Bronchial epithelial cell (primary cell): ENCODE data around the gene STRN3. TPM values are rescaled to one million over a fixed set of nuclear protein-coding genes. Genes with fewer than 3 reads are reported as not detected.
A peak's percentile ranks its signal among the peaks of the same experiment; 100 is the strongest.

Experiments used
- DNase-seq: peaks from one replicate; pipeline ENCODE4 v3.0.0-alpha.2; 2010; ENCODE audit warnings: low read depth
- FAIRE-seq: peaks from 2 replicates; lab custom pipeline; 2011; peaks lifted over from hg19 to GRCh38; lab: Jason Lieb, UNC
- H3K27me3 ChIP-seq: 2 replicates; pipeline ENCODE4 v1.5.1; 2011; ENCODE audit warnings: low read length; ENCODE audit not compliant: control insufficient read depth, insufficient read depth
- H3K36me3 ChIP-seq: 2 replicates; pipeline ENCODE4 v1.5.1; 2011; ENCODE audit warnings: low read length; ENCODE audit not compliant: control insufficient read depth, insufficient read depth
- H3K4me3 ChIP-seq: 2 replicates; pipeline ENCODE4 v1.5.1; 2011; ENCODE audit warnings: mild to moderate bottlenecking, low read depth, low read length, control low read depth
- total RNA-seq: library from RNA; depleted of rRNA; stranded (reverse); fragments of >200 nt; gene quantifications from 2 replicates; pipeline ENCODE4 v1.2.1, GENCODE V29; 2014
- TF ChIP-seq, protein P1 (sequence below): IDR thresholded peaks from 2 replicates; pipeline ENCODE4 v1.5.1; 2011; ENCODE audit warnings: mild to moderate bottlenecking, moderate library complexity, low read length, control low read depth, inconsistent platforms; ENCODE audit not compliant: insufficient read depth, severe bottlenecking

Gene STRN3
- total RNA-seq, 1 donor from 2014 or later = 76.9 TPM

DNA sequence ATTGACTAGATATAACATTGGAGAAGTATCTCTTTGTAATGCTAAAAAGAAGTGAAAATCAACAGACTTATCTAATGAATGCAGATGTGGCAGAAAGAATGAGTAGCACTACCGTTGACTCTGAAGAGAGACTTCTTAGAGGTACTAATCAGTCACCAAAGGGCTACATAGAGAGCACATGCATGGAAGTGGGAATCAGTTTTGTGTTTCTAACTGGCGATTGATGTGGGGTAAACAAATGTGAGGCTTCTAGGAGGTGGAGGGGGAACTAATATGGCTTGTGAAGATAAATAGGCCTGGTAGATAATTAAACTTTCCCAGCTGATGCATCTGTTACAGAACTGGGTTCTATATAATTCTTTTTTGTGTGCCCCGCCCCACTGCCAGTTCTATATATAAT, 141.3 kb downstream of the STRN3 start:
- DNase-seq (no peak), FAIRE-seq (no peak)
- no peaks in the 10 kb centered on the region for H3K36me3 ChIP-seq
- TF ChIP-seq, protein P1, sequence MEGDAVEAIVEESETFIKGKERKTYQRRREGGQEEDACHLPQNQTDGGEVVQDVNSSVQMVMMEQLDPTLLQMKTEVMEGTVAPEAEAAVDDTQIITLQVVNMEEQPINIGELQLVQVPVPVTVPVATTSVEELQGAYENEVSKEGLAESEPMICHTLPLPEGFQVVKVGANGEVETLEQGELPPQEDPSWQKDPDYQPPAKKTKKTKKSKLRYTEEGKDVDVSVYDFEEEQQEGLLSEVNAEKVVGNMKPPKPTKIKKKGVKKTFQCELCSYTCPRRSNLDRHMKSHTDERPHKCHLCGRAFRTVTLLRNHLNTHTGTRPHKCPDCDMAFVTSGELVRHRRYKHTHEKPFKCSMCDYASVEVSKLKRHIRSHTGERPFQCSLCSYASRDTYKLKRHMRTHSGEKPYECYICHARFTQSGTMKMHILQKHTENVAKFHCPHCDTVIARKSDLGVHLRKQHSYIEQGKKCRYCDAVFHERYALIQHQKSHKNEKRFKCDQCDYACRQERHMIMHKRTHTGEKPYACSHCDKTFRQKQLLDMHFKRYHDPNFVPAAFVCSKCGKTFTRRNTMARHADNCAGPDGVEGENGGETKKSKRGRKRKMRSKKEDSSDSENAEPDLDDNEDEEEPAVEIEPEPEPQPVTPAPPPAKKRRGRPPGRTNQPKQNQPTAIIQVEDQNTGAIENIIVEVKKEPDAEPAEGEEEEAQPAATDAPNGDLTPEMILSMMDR = no peak
- no peak overlapping the region for H3K4me3 ChIP-seq
- H3K27me3 ChIP-seq = no peaks in the 10 kb centered on the region

DNA sequence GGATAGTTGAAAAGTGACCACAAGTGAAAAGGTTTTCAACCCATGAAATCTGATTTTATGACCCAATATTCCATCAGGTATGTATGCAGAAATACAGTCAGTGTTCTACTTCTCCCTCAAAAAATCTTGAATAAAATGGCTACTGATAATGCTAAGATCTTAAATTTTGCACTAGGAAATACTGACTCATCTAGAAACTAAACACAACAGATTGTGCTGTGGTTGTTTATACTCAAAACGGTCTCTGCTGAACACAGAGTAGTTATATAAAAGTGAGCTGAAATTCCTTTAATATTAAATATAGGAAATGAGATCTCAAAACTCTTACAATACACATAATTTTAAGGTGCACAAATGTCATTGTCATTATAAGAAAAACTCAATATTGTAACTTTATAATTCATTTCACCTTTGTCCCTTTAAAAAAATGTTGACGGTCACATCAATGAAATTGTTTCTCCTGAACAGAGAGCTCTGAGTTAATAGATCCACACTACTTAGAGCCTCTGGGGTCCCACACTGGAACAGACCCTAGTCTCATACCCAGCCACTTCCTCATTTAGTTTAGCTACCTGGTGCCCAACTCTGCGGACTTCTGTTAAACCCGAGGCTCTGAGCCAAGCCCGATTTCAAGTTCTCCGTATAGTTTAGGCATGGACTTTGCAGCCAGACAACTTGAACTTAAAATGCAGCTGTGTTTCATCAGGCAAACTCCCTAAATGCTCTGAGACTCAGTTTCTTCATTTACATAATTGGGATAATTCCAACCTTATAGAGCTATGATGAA, 142.5 kb downstream of the STRN3 start:
- DNase-seq (no peak), FAIRE-seq (no peak)
- no peaks in the 10 kb centered on the region for H3K27me3 ChIP-seq
- no peak overlapping the region for H3K4me3 ChIP-seq
- H3K36me3 ChIP-seq = no peaks in the 10 kb centered on the region
- TF ChIP-seq, protein P1 = no peak

DNA sequence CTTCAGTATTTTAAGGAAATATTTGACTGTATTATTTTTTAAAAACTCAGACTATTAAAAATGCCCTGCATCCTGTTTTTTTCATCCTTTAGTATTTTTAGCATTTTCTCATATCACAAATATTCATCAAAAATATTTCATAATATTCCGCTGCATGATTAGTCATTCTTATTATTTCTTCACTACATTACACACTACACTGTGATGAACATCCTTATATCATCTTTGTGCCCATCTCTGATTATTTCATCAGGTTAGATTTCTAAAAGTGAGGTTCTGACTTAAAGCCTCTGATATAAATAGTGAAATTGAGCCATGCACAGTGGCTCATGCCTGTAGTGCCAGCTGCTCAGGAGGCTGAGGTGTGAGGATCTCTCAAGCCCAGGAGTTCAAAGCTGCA, 143.7 kb downstream of the STRN3 start:
- DNase-seq (peak; percentile 19), FAIRE-seq (no peak)
- TF ChIP-seq, protein P1 = no peak
- H3K36me3 ChIP-seq = no peaks in the 10 kb centered on the region
- H3K4me3 ChIP-seq = no peak overlapping the region
- H3K27me3 ChIP-seq = no peaks in the 10 kb centered on the region

DNA sequence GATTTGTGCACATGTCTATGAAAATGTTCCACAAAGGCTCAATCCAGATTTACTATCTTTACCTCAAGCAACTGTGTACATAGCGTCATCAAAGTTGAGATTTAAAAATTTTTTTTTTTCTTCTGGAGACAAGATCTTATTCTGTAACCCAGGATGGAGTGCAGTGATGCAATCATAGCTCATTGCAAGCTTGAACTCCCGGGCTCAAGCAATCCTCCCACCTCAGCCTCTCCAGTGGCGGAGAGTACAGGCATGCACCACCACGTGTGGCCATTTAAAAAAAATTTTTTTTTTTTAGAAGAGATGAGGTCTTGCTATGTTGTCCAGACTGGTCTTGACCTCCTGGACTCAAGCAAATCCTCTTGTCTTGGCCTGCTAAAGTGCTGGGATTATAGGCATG, 149.5 kb downstream of the STRN3 start:
- Histone ChIP-seq H3K4me3 (no peak overlapping the region), H3K36me3 (no peaks in the 10 kb centered on the region), H3K27me3 (peaks cover 26% of the 10 kb centered on the region)
- no peak for FAIRE-seq
- no peak for DNase-seq
- TF ChIP-seq, protein P1 = no peak

DNA sequence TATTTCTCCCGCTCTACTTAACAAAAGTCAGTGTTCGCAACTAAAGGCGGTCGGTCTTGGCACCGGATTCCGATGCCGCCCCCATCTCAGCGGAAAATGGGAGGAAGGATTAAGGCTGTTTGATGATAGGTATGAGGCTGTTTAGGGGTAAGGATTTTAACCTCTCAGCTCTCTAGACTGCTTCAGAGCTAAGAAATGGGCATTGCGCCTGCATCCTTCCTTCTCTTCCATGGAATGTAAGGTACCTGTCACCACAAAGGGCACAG, 150.5 kb downstream of the STRN3 start:
- TF ChIP-seq, protein P1 = no peak
- FAIRE-seq (no peak), DNase-seq (no peak)
- Histone ChIP-seq H3K27me3 (peaks cover 26% of the 10 kb centered on the region), H3K4me3 (no peak overlapping the region), H3K36me3 (no peaks in the 10 kb centered on the region)
